Ishikawa (cell line): ENCODE data around the gene SCNN1A.

Source experiments
- CEBPB ChIP-seq: IDR thresholded peaks from 2 replicates; pipeline ENCODE4 v1.6.1; 2012
- EP300 ChIP-seq: IDR thresholded peaks from 2 replicates; pipeline ENCODE4 v1.6.1; 2012; ENCODE audit warnings: borderline replicate concordance
- FOXM1 ChIP-seq: IDR thresholded peaks from 2 replicates; pipeline ENCODE4 v1.6.1; 2012; ENCODE audit warnings: low read depth, borderline replicate concordance
- TAF1 ChIP-seq: IDR thresholded peaks from 2 replicates; pipeline ENCODE4 v1.6.1; 2012; ENCODE audit warnings: low read depth, mild to moderate bottlenecking
- TEAD4 ChIP-seq: IDR thresholded peaks from 2 replicates; pipeline ENCODE4 v1.6.1; 2012
- YY1 ChIP-seq: IDR thresholded peaks from 2 replicates; pipeline ENCODE4 v1.6.1; 2012; ENCODE audit warnings: low read depth
- ZBTB7A ChIP-seq: IDR thresholded peaks from 2 replicates; pipeline ENCODE4 v1.6.1; 2012; ENCODE audit warnings: low read depth
- TF ChIP-seq, protein P1 (sequence below): IDR thresholded peaks from 2 replicates; pipeline ENCODE4 v1.6.1; 2012; ENCODE audit warnings: low read depth, mild to moderate bottlenecking
- TF ChIP-seq, protein P2 (sequence below): IDR thresholded peaks from 2 replicates; pipeline ENCODE4 v1.6.1; 2012

- TF ChIP-seq FOXM1: no peak
- TF ChIP-seq TEAD4: peak; percentile 49; the same call in 1 of the 2 replicates
- TF ChIP-seq YY1: no peak
- TF ChIP-seq CEBPB: no peak
- TF ChIP-seq, protein P1, sequence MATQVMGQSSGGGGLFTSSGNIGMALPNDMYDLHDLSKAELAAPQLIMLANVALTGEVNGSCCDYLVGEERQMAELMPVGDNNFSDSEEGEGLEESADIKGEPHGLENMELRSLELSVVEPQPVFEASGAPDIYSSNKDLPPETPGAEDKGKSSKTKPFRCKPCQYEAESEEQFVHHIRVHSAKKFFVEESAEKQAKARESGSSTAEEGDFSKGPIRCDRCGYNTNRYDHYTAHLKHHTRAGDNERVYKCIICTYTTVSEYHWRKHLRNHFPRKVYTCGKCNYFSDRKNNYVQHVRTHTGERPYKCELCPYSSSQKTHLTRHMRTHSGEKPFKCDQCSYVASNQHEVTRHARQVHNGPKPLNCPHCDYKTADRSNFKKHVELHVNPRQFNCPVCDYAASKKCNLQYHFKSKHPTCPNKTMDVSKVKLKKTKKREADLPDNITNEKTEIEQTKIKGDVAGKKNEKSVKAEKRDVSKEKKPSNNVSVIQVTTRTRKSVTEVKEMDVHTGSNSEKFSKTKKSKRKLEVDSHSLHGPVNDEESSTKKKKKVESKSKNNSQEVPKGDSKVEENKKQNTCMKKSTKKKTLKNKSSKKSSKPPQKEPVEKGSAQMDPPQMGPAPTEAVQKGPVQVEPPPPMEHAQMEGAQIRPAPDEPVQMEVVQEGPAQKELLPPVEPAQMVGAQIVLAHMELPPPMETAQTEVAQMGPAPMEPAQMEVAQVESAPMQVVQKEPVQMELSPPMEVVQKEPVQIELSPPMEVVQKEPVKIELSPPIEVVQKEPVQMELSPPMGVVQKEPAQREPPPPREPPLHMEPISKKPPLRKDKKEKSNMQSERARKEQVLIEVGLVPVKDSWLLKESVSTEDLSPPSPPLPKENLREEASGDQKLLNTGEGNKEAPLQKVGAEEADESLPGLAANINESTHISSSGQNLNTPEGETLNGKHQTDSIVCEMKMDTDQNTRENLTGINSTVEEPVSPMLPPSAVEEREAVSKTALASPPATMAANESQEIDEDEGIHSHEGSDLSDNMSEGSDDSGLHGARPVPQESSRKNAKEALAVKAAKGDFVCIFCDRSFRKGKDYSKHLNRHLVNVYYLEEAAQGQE: no peak
- TF ChIP-seq TAF1: no peak
- TF ChIP-seq ZBTB7A: no peak; the same call in 1 of the 2 replicates
- TF ChIP-seq, protein P2, sequence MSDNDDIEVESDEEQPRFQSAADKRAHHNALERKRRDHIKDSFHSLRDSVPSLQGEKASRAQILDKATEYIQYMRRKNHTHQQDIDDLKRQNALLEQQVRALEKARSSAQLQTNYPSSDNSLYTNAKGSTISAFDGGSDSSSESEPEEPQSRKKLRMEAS: peak; percentile 94
- peak; percentile 37; the same call in 1 of the 2 replicates for TF ChIP-seq EP300
These were observed 39.1 kb downstream of the SCNN1A start for GRCh38 chr12:6336079-6336888.
